Lower leg skin (tissue), 4 donors: ENCODE results near the gene TRAF3. TPM values are rescaled to one million over a fixed set of nuclear protein-coding genes. Genes with fewer than 3 reads are reported as not detected.
"Not testable (repeated sequence)": the region's sequence is repeated elsewhere in the genome, so short reads cannot be mapped to it uniquely, and the experiment has no call there.

Experiments used
- DNase-seq, 2 donors: peaks; one replicate each; pipeline ENCODE4 v3.0.0-alpha.2; 2019; ENCODE audit warnings: low spot score in 2 of 2
- H3K4me3 ChIP-seq: fragments of 200-600 bp; sonication (generic); 2 replicates; pipeline ENCODE4 v1.5.1; 2017; ENCODE audit warnings: mild to moderate bottlenecking, low read depth; ENCODE audit not compliant: poor library complexity, severe bottlenecking
- POLR2A ChIP-seq, 2 donors: fragments of 450-650 bp; IDR thresholded peaks; one replicate each; pipeline ENCODE4 v1.6.1; 2016 to 2017; ENCODE audit warnings: antibody characterized with exemption in 2 of 2, mild to moderate bottlenecking in 1 of 2, moderate library complexity in 1 of 2
- WGBS, 2 donors: methylation state at CpG; one replicate each; pipeline ENCODE4 v1.1.5; 2018; 5-methylcytosine and 5-hydroxymethylcytosine counted together
- intact Hi-C: fragments of 100-400 bp; cut with DNase I; formaldehyde crosslinking; loops from one replicate; pipeline ENCODE4 v1.15.0; 2023; ENCODE audit warnings: low total_unique reads
- total RNA-seq, 4 donors: library from RNA; depleted of rRNA; stranded (reverse); fragments of >200 nt; gene quantifications; one replicate each; pipeline ENCODE4 v1.1.0, GENCODE V29; 2016
- TF ChIP-seq, protein P1 (sequence below), 3 donors: fragments of 450-650 bp; IDR thresholded peaks; one replicate each; pipeline ENCODE4 v1.5.1; 2016; ENCODE audit warnings: antibody characterized with exemption in 3 of 3, mild to moderate bottlenecking in 3 of 3, moderate library complexity in 2 of 3

TRAF3 gene
- total RNA-seq, 4 donors from 2014 or later, result 3.0 to 14.4 (median 12.1) TPM

- no peak for DNase-seq
- intact Hi-C loops, result no loop called here
- WGBS, 2 donors, result 93 to 95% methylated on average over 7 of the region's 7 CpGs
- TF ChIP-seq POLR2A (IDR thresholded peaks at IDR 0.05), result no peak
- TF ChIP-seq, protein P1, sequence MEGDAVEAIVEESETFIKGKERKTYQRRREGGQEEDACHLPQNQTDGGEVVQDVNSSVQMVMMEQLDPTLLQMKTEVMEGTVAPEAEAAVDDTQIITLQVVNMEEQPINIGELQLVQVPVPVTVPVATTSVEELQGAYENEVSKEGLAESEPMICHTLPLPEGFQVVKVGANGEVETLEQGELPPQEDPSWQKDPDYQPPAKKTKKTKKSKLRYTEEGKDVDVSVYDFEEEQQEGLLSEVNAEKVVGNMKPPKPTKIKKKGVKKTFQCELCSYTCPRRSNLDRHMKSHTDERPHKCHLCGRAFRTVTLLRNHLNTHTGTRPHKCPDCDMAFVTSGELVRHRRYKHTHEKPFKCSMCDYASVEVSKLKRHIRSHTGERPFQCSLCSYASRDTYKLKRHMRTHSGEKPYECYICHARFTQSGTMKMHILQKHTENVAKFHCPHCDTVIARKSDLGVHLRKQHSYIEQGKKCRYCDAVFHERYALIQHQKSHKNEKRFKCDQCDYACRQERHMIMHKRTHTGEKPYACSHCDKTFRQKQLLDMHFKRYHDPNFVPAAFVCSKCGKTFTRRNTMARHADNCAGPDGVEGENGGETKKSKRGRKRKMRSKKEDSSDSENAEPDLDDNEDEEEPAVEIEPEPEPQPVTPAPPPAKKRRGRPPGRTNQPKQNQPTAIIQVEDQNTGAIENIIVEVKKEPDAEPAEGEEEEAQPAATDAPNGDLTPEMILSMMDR (IDR thresholded peaks at IDR 0.05), result no peak
- H3K4me3 ChIP-seq, result no peak overlapping the region
Measured at GRCh38 chr14:102833341-102833740, 56.1 kb downstream of the TRAF3 start.

- intact Hi-C loops, result no loop called here
- no peak overlapping the region for H3K4me3 ChIP-seq
- WGBS, 2 donors, result 93 to 95% methylated on average over 9 of the region's 9 CpGs
- DNase-seq, result no peak
- TF ChIP-seq POLR2A (IDR thresholded peaks at IDR 0.05), result no peak
- TF ChIP-seq, protein P1 (IDR thresholded peaks at IDR 0.05), result no peak
Measured at GRCh38 chr14:102833991-102834390, 56.7 kb downstream of the TRAF3 start.

DNA sequence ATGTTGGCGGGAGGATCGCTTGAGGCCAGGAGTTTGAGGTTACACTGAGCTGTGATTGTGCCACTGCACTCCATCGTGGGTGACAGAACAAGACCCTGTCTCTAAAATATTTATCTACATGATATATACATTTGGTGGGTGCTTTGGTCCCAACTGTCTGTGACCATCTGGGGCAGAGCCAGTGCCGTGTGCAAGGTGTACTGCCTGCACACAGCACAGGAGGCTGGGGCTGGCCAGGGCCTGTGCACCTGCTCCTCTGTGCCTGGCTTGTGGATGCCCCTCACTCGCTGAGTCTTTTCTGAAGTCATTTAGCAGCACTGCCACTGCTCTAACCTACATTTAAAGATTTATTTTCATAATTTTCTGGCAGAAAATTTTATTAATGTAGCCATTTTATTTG, 58.7 kb downstream of the TRAF3 start:
- WGBS, 2 donors, result 81 to 91% methylated on average over 5 of the region's 5 CpGs
- intact Hi-C loops, result no loop called here
- DNase-seq, result no peak
- TF ChIP-seq POLR2A (IDR thresholded peaks at IDR 0.05), result no peak
- TF ChIP-seq, protein P1 (IDR thresholded peaks at IDR 0.05), result no peak
- no peak overlapping the region for H3K4me3 ChIP-seq

DNA sequence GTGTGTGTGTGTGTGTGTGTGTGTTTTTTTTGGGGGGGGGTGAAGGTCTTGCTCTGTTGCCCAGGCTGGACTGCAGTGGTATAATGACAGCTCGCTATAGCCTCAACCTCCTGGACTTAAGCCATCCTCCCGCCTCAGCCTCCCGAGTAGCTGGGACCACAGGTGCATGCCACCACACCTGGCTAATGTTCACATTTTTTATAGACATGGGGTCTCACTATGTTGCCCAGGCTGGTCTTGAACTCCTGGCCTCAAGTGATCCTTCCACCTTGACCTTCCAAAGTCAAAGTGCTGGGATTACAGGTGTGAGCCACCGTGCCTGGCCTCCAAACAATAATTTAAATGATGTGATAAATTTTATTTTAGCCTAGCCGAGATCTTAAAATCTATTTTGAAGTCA, 59.9 kb downstream of the TRAF3 start:
- H3K4me3 ChIP-seq, DNase-seq, intact Hi-C loops: not testable (repeated sequence)
- 95 to 99% methylated on average over 5 of the region's 5 CpGs for WGBS, 2 donors

- intact Hi-C loops, result no loop called here
- TF ChIP-seq POLR2A (IDR thresholded peaks at IDR 0.05), result no peak
- TF ChIP-seq, protein P1 (IDR thresholded peaks at IDR 0.05), result no peak
- 73 to 75% methylated on average over 4 of the region's 4 CpGs for WGBS, 2 donors
Measured at GRCh38 chr14:102838501-102838900, 61.3 kb downstream of the TRAF3 start.

GRCh38 chr14:102840115-102840514, 62.9 kb downstream of the TRAF3 start:
- WGBS, 2 donors, result 93% methylated on average over 3 of the region's 3 CpGs
- TF ChIP-seq POLR2A (IDR thresholded peaks at IDR 0.05), result no peak
- TF ChIP-seq, protein P1 (IDR thresholded peaks at IDR 0.05), result no peak
- intact Hi-C loops, result no loop called here
- DNase-seq, result no peak
- H3K4me3 ChIP-seq, result no peak overlapping the region

More at GRCh38 chr14:102838501-102838900, 61.3 kb downstream of the TRAF3 start:
- no peak overlapping the region for H3K4me3 ChIP-seq
- DNase-seq, result no peak
